Measurements from ENCODE around the gene ISCA2.

The ISCA2 gene

GRCh38 chr14:74509587-74510222, 16.1 kb downstream of the ISCA2 start:
- DNase-seq, result no peak

- DNase-seq, result no peak
Observed at GRCh38 chr14:74510223-74510931, 16.8 kb downstream of the ISCA2 start.

GRCh38 chr14:74510959-74511409, 17.4 kb downstream of the ISCA2 start:
- no peak for DNase-seq

- no peak for DNase-seq
Observed at GRCh38 chr14:74511966-74512830, 18.6 kb downstream of the ISCA2 start.

GRCh38 chr14:74514471-74514941, 20.9 kb downstream of the ISCA2 start:
- no peak for DNase-seq

- DNase-seq, result no peak
Observed at GRCh38 chr14:74515891-74516412, 22.4 kb downstream of the ISCA2 start.

- DNase-seq, result no peak
Observed at GRCh38 chr14:74516451-74517160, 23.0 kb downstream of the ISCA2 start.

- no peak for DNase-seq
Observed at GRCh38 chr14:74517731-74518130, 24.2 kb downstream of the ISCA2 start.

- no peak for DNase-seq
Observed at GRCh38 chr14:74518221-74518620, 24.7 kb downstream of the ISCA2 start.

GRCh38 chr14:74519316-74520074, 25.9 kb downstream of the ISCA2 start:
- no peak for DNase-seq

GRCh38 chr14:74521756-74522155, 28.2 kb downstream of the ISCA2 start:
- no peak for DNase-seq

GRCh38 chr14:74522740-74523139, 29.2 kb downstream of the ISCA2 start:
- no peak for DNase-seq

GRCh38 chr14:74524076-74524811, 30.7 kb downstream of the ISCA2 start:
- DNase-seq, result no peak

GRCh38 chr14:74524812-74525135, 31.2 kb downstream of the ISCA2 start:
- DNase-seq, result no peak

- DNase-seq, result no peak
Observed at GRCh38 chr14:74525361-74525851, 31.8 kb downstream of the ISCA2 start.

GRCh38 chr14:74526854-74527585, 33.5 kb downstream of the ISCA2 start:
- no peak for DNase-seq

- no peak for DNase-seq
Observed at GRCh38 chr14:74527736-74528280, 34.2 kb downstream of the ISCA2 start.

GRCh38 chr14:74528406-74528805, 34.8 kb downstream of the ISCA2 start:
- DNase-seq, result no peak

- no peak for DNase-seq
Observed at GRCh38 chr14:74528886-74529285, 35.3 kb downstream of the ISCA2 start.

GRCh38 chr14:74531006-74531405, 37.4 kb downstream of the ISCA2 start:
- DNase-seq, result no peak

All from KG1 (cell line).